Endometrial microvascular endothelial cells (primary cell): ENCODE data around the gene GLA. TPM values are rescaled to one million over a fixed set of nuclear protein-coding genes. Genes with fewer than 3 reads are reported as not detected.

Source experiments
- in situ Hi-C: cut with HindIII; loops from 2 replicates; pipeline ENCODE4 v1.10.0; 2017; ENCODE audit warnings: low sequenced_read_pairs, low pct_unique_long_range_greater_than_20kb; ENCODE audit errors: inconsistent ontology term
- total RNA-seq: library from RNA; depleted of rRNA; stranded (reverse); fragments of >200 nt; gene quantifications from one replicate; pipeline ENCODE4 v1.2.3, GENCODE V29; 2015; ENCODE audit errors: inconsistent ontology term

GLA gene
- total RNA-seq, result 61.9 TPM

DNA sequence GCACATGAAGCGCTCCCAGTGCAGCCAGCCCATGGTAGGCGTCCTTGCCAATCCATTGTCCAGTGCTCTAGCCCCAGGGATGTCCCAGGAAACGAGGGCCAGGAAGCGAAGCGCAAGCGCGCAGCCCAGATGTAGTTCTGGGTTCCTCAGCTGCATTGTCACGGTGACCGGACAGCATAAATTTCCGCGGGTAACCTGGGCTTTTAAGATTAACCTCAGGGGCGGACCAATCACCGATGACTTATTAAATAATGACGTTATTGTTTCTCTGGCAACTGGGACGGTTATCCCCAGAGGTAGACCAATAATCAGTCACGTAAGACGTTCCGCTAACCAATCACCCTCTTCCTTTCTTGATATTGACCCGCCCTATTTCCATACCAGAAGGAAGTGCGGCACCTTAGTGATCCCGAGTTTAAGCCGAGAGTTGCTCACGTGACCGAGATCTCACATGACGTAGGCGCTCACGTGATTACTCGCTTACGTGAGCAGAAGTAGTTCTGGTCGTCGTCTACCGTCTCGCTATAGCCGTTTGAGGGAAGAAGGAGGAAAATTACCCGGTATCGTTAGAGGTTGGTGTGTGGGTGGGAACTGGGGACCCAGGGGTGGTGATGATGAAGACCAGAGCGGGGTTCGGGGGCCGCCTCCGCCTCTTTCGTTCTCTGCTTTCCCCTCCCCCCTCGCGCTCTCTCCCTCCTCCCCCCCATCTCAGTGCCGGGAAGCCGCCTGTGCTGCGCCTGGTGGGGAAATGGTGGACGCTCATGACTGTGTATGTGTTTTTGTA lies at the start of gene GLA, which contains the start of gene HNRNPH2:
Gene GLA (minus strand): TSS at position 178 of the 784 bp plus-strand sequence. CDS start 22 bp downstream, at position 156.
Gene HNRNPH2 (plus strand): TSS at position 475 of the 784 bp plus-strand sequence. CDS start 3,767 bp downstream, outside the sequence.
- in situ Hi-C loops, result no loop called here

DNA sequence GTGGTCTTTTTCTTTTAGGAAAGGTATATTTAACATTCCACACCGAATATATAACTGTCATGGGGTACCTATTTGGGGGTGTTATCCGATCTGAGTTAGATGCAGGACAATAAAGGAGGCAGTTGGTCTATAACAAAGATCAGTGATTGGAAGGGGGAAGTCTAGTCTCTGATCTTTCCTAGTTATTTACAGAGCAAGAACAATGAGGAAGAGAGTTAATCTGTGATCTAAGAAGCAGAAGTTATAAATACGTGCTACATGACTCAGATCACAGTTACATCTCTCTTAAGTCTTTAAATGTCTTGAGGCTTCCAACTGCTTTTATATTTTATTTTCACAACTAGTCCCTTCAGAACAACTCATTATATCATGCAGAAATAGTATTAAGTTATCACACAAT lies 44.3 kb upstream of the GLA start:
- in situ Hi-C loops, result no loop called here

DNA sequence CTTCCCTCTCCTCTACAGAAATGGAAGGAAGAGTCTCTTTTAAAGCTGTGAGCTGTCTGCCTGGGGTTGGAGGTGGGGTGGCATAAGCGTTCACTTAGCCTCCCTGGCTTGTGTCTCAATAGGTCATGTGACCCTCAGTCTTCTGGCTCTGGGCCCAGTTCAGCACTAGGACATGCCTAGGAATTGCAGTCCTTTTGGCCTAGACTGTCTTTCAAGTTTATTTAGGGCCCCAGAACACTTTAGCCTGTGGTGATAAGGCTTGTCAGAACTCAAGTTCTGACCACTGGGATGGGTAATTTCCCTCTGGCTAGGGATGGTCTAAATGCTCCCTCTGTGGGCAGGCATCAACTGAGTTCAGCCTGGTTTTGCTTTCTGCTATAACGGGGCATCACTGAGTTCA lies 43.2 kb upstream of the GLA start:
- in situ Hi-C loops, result no loop called here

DNA sequence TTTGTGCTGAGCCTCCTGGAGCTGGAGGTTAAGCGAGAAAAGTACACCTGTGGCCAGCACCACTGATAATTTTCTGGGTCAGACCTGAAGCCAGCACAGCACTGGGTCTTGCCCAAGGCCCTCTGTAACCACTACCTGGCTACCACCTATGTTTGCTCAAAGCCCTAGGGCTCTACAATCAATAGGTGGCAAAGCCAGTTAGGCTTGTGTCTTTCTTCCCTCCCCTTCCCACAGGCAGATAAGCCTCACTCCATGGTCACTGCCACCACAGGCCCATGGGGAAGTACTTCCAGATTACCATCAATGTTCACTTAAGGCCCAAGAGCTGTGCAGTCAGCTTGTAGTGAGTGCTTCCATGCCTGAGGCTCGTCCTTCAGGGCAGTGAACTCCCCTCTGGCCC lies 42.4 kb upstream of the GLA start:
- in situ Hi-C loops, result no loop called here

GRCh38 chrX:101449279-101449678 lies 41.6 kb upstream of the GLA start:
- in situ Hi-C loops, result no loop called here

GRCh38 chrX:101442085-101442484 lies 34.4 kb upstream of the GLA start:
- in situ Hi-C loops, result no loop called here

GRCh38 chrX:101430457-101431078 lies 22.8 kb upstream of the GLA start:
- in situ Hi-C loops, result no loop called here

DNA sequence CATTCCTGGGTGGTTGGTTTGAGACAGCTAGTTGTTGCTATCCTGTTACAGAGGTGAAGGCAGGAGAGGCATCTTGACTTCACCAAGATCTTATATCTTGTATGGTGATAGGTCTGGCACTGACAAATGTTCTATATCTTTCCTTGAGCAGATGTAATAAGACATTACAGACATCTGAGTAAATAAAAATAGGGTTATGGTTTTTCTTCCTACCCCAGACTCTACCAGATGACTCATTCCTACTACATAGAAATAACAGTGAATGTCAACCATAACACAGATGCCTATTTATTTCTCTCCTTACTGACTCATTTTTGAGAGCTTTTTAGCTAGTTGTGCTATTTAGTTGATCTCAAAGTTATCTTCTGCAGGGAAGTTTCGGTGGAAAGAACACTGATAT lies 22.2 kb upstream of the GLA start:
- in situ Hi-C loops, result no loop called here

- in situ Hi-C loops, result no loop called here
Observed at GRCh38 chrX:101427954-101428353, 20.2 kb upstream of the GLA start.

GRCh38 chrX:101419489-101419888 lies 11.8 kb upstream of the GLA start:
- in situ Hi-C loops, result no loop called here

DNA sequence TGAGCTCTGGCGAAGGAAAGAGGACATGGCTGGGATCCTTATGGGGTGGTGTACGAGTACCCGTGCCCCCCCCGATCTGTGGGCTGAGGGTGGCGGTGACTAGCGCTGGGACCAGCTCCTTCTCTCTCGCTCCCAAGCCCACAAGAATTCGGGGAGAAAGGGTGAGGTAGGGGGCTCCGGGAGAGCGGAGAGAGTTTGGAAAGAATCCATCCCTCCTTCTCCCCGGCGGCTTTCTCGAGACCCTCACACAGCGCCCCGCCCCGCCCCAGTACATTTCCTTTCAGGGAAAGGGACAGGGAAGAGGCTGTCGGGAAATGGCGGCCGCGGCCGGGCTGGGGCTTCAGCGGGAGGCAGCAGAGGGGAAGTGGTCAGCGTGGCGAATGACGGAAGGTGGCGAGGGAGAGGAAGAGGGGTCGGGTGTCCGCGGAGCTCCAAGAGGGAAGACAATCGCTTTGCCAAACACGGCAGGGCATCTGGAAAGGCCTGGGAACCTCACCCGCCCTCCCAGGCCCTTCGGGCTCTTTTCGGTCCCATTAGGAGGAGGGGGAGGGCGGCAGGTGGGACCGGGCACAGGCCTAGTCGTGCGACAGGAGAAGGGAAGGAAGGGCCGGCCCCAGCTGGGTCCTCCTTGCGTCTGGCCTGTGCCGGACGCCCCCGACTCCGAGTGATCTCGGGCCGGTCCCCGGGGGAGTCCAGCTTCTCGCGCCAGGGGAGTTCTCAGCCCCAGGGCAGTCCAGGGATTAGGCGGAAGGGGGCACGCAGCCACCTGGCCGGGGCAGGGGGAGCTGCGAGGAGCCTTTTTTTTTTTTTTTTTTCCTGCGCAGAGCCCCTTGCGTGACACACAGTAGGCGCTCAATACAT lies 10.5 kb upstream of the GLA start:
- in situ Hi-C loops, result no loop called here

DNA sequence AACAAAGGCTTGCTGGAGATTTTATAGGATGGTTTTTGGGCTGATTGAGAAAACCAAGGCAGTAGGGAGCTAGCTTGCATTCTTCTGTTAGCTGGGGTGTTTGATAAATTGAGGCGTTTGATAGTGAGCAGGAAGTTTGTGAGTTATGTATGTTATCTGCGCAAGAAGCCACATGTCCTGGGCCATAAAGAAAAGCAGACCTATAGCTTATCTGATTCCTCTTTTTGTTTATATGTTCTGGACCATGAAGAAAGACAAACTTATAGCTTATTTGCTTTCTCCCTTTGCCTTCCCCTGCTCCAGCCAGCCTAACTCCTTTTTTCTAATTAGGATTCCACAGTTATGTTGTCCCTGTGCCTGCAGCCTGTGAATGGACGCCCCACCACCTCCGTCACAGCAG lies 9.5 kb upstream of the GLA start:
- in situ Hi-C loops, result no loop called here

- in situ Hi-C loops, result no loop called here
Observed at GRCh38 chrX:101416691-101417090, 9.0 kb upstream of the GLA start.

DNA sequence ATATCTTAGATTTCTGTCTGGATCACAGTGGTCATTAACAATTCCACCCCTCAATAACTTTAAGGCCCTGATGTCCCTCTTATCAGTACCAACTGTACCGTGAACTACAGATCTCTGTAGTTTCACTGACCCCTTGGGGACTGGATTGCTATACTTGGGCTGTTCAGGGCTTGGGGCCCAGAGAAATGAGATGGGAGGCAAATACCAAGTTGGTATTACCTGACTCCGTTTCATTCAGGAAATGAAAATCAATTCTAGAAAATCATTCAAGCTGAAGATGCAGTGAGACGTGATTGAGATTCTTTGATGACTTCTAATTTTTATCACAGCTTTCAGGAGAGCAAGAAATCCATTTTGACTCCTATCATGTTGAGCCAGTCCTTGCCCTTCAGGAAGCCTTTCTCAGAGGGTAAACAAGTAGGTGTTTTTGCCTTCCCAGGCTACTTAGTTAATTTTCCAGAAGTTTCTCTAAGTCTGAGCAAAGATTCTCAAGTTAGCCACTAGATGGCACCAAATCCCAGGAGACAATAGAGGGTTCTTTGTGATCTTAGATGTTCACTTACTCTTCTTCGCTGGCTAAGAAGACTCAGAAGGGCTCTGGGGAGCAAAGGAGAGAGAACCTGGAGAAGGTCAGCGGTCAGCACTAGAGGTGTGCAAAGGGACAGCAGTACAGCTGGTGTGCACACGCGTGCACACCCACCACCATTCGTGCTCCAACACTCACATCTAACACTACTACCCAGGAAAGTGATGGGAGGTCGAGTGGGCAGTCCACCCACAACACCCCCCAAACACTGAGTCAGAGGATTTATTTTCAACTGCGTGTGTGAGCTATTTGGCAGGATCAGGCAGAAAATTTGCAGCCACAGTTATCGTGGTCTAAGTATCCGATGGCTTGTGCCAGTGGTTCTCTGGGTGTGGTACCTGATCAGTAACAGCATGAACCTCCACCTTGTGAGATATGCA lies 7.7 kb upstream of the GLA start:
- in situ Hi-C loops, result no loop called here

- in situ Hi-C loops, result no loop called here
Observed at GRCh38 chrX:101411984-101412383, 4.3 kb upstream of the GLA start.

DNA sequence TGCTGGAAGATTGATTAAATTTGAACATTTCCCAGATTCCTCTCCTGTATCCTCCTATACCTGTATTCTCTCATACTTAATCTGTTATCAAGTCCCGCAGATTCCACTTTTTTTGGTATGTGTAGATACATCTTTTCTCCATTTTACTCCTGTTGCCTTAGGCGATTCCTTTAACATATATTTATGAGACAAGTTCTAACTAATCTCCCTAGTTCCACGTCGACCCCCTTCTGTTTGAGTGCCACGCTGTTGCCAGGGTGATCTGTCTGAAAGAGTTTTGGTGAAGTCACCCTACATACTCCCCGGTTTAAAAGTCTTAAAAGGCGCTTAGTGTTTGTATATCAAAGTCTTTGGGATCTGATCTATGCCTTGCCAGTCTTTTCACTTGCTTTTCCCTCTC lies 2.7 kb upstream of the GLA start:
- in situ Hi-C loops, result no loop called here

DNA sequence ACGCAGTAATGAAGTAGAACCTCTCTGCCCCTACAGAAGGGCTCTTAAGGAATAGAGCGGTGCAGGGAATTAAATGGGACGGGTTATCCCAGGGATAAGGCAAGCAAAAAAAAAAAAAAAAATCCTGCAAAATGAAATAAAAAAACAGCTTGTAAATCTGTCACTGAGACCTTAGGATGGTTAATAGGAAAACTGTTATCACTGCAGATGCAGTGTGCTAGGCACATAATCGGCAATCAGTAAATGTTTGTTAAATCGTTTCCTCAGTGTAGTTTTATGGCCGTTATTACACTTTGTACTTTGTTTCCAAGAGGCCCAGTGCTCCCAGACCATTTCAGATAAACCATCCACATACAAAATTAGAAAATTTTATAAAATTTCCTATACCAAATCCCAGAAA lies 1.3 kb upstream of the GLA start:
- in situ Hi-C loops, result no loop called here

DNA sequence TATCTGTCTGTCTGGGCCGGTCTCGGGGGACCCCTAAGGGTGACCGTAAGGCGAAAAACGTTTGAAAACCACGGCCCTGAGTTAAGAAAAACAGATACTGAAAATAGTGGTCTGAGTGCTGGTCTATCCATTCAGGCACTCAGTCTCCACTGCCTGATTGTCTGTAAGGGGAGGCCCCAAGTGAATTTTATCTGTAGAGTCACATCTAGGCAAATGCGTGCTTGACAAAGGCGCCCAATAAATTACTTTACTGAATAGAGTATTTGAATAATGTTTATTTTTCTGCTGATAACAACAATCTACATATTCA lies 762 bp upstream of the GLA start:
- in situ Hi-C loops, result no loop called here
